Muscle of leg (tissue), 11 donors: ENCODE results near the gene COMMD3. TPM values are rescaled to one million over a fixed set of nuclear protein-coding genes. Genes with fewer than 3 reads are reported as not detected.
A peak's percentile ranks its signal among the peaks of the same experiment; 100 is the strongest.

Experiments used
- DNase-seq: peaks from one replicate; pipeline ENCODE4 v3.0.0; 2013
- H3K27ac ChIP-seq: one replicate; pipeline ENCODE4 v1.5.1; 2013; ENCODE audit warnings: mild to moderate bottlenecking, low read length, control low read depth
- H3K27me3 ChIP-seq: one replicate; pipeline ENCODE4 v1.6.1; 2013; ENCODE audit warnings: low read length; ENCODE audit not compliant: control insufficient read depth, insufficient read depth
- H3K36me3 ChIP-seq: one replicate; pipeline ENCODE4 v1.6.1; 2013; ENCODE audit warnings: low read length; ENCODE audit not compliant: control insufficient read depth, insufficient read depth
- H3K4me1 ChIP-seq: one replicate; pipeline ENCODE4 v1.6.1; 2013; ENCODE audit warnings: low read length; ENCODE audit not compliant: control insufficient read depth, insufficient read depth
- H3K4me3 ChIP-seq: one replicate; pipeline ENCODE4 v1.5.1; 2013; ENCODE audit warnings: low read length, control low read depth
- H3K9me3 ChIP-seq: replicated peaks from 2 replicates; pipeline ENCODE4 v1.6.1; 2013; ENCODE audit warnings: low read depth, low read length; ENCODE audit not compliant: control insufficient read depth
- WGBS: methylation state at CpG from one replicate; pipeline ENCODE4 v1.1.5; 2013; ENCODE audit warnings: missing lambda C conversion rate; ENCODE audit not compliant: insufficient coverage; 5-methylcytosine and 5-hydroxymethylcytosine counted together
- polyA plus RNA-seq, 8 donors: library from polyadenylated mRNA; unstranded; fragments of 120-200 nt; gene quantifications; one replicate each; pipeline versions ENCODE4 v1.2.1 to v1.2.3, GENCODE V29; 2013; ENCODE audit warnings: inconsistent platforms in 1 of 8, low replicate concordance in 1 of 8; ENCODE audit not compliant: insufficient read length in 8 of 8, insufficient read depth in 1 of 8
- total RNA-seq: library from RNA; stranded (reverse); fragments of 120-200 nt; gene quantifications from one replicate; pipeline ENCODE4 v1.2.4, GENCODE V29; 2013

Gene COMMD3
- total and polyA plus RNA-seq, 9 donors, result 54.8 to 73.3 (median 66.0) TPM

DNA sequence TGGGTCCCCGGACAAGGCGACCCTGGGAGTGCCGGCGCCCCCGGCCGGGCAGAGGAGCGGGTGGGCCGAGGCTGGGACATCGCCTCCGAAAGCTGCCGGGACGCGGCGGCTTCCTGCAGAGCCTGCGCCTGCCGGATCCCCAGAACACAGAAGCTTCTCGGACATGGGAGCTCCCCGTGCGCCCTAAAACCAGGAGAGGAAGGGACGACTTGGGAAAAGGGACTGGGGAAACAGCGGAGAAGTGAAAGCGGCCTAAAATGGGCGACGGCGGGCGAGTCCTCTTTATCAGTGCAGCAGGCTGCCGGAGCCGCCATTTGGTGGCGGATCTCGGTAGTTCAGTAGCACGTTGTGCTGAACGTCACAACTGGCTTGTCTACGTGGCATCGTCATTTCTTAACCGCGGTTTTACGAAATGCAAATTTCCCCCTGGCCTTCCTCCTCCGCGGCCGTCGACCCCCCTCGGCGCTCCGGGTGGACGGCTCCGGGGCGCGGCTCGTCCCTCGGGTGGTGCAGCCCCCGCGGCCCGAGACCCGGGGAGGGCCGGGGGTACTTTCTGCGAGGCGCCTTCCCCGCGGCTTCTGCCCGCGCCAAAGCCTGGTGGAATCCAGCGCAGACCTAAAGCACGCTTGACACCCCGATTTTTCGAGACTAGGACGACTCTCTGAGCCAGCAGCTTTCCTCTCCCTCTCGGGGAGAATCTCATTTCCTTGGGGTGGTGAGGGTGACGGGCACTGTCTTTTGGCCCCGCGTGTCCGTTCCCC lies 19.2 kb downstream of the COMMD3 start:
- Histone ChIP-seq H3K27me3 (peaks cover 47% of the 10 kb centered on the region), H3K27ac (no peak overlapping the region), H3K4me3 (peak overlapping the region; percentile 56)

DNA sequence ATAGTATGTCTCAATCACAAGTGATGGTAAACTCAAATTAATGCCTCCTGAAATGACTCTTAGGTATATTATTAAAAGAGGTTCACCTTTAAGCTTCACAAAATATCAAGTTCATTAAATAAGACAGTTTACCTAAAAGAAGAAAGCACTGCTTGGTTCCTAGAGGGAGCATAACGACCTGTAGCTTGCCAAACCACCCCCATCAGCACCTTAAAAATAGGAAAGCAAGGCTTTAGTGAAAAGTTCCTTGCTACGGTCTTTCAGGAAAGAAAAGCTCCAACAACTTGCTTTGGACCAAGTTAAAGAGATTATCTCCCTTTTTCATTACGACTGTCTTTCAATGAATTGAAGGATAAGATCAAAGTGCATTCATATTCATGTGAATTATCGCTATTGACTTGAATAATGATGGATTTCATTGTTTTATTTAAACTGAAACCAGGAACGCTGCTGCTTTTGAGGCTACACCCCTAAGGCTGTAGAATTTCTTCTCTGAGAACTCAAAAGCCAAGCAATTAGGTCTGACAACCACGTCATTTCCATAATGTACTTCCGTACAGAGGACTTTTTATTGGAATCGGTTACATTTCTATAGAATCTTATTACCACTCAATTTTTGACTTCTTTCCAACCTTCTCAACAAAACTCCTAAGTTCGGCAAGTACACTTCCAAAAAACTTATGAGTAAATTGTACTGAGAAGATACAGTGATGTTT lies 22.2 kb downstream of the COMMD3 start:
- no CpG with 5 or more reads among the region's 9 CpGs for WGBS
- Histone ChIP-seq H3K4me1 (peaks cover 32% of the 10 kb centered on the region), H3K9me3 (peaks cover 2% of the 10 kb centered on the region), H3K36me3 (no peaks in the 10 kb centered on the region), H3K27me3 (peaks cover 59% of the 10 kb centered on the region), H3K27ac (no peak overlapping the region), H3K4me3 (no peak overlapping the region)
- peak; percentile 24 for DNase-seq

More for the DNA sequence above, 19.2 kb downstream of the COMMD3 start:
- DNase-seq, result peak; percentile 82
- WGBS, result 1% methylated on average over 61 of the region's 71 CpGs
- peaks cover 27% of the 10 kb centered on the region for H3K4me1 ChIP-seq
- no peaks in the 10 kb centered on the region for H3K36me3 ChIP-seq
- peaks cover 2% of the 10 kb centered on the region for H3K9me3 ChIP-seq

DNA sequence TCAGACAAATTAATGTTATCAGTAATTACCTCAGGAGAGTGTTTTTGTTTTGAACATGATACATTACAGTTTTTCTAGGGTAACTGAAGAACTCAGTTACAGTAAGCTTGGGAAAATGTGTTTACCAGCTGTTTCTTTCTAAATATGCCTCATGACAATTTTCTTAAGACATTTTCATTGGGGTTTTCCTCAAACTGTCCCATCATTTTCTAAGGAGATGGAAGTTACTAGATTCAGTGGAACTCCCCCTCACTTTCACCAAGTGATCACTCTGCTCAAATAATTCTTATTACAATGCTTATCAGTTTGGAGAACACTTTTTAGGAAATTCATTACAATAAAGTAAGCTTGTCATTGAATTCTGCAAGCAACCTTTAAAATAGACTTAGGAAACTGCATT lies 22.7 kb downstream of the COMMD3 start:
- peaks cover 56% of the 10 kb centered on the region for H3K27me3 ChIP-seq
- H3K9me3 ChIP-seq, result no peaks in the 10 kb centered on the region
- no peaks in the 10 kb centered on the region for H3K36me3 ChIP-seq
- H3K27ac ChIP-seq, result no peak overlapping the region
- no peak overlapping the region for H3K4me3 ChIP-seq
- peak; percentile 13 for DNase-seq
- H3K4me1 ChIP-seq, result peaks cover 32% of the 10 kb centered on the region

DNA sequence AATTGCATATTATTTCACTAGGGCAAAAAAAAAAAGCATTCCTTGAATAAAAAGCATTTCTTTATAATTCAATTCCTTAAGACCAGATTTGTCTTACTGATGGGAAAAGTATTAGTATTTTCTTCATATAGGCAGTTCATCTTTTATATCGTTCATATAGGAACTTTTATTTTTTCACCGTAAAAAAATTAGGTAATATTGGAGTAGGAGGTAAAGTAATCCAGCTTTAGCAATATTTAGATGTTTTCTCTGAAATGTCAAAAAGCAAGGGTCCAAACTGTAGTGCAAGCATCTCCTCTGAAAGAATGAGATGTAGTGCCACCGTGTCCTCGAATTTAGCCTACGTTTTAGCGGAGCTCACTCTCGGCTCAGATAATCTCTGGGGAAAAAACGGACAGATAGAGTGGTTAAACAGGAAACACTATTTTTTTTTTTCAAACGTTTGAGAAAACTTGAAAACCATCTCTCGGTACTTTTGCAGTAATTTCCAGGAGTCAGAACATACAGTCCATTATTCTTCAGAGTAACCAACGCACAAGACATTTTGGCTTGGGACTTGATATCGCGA lies 23.7 kb downstream of the COMMD3 start:
- Histone ChIP-seq H3K36me3 (no peaks in the 10 kb centered on the region), H3K4me1 (peaks cover 25% of the 10 kb centered on the region), H3K9me3 (no peaks in the 10 kb centered on the region), H3K4me3 (peak overlapping the region; percentile 82), H3K27me3 (peaks cover 54% of the 10 kb centered on the region), H3K27ac (peak overlapping the region; percentile 94)
- WGBS, result 0% methylated on average over 3 of the region's 13 CpGs
- DNase-seq, result no peak

DNA sequence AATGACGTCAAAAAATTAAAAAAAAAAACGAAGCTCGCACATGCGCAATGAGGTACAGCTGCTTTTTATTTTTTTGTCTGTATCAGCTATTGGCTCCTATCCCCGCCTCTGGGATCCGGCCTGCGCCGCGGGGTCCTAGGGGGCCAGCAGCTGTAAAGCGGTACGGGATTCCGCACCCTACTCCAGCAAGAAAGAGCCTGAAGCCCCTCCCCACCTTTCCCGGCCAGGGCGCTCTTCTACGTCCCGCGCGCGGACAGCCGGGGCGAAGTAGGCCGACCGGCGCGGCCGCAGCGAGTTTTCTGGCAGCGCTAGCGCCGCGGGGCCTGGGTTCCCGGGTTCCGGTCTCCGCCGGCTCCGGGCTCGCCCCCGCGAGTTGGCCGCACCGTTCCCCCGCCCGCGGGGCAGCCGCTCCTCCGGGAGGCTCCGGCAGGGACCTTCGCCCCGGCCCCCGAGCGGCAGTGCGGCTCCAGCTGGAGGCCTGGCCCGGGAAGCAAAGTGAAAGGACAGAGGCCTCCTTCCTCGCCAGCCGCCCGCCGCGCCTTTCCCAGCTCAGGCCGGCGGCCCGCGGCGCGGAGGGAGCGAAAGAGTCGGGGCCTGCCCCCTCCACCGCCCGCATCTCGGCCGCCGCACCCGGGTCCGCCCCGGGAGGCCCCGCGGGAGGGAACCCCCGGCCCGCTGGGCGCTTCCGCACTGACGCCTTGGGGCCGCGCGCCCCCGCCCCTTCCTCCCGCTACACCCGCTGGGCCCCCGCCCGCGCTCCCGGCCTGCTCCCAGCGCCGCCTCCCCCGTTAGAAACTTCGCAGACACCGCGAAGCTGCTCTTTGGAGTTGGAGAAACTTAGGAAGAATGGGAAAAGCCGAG lies 24.4 kb downstream of the COMMD3 start:
- Histone ChIP-seq H3K27ac (peak overlapping the region; percentile 94), H3K27me3 (peaks cover 54% of the 10 kb centered on the region), H3K4me3 (peak overlapping the region; percentile 82), H3K4me1 (peaks cover 26% of the 10 kb centered on the region), H3K36me3 (no peaks in the 10 kb centered on the region), H3K9me3 (no peaks in the 10 kb centered on the region)
- under 1% methylated on average over 89 of the region's 98 CpGs for WGBS
- peak; percentile 88 for DNase-seq

DNA sequence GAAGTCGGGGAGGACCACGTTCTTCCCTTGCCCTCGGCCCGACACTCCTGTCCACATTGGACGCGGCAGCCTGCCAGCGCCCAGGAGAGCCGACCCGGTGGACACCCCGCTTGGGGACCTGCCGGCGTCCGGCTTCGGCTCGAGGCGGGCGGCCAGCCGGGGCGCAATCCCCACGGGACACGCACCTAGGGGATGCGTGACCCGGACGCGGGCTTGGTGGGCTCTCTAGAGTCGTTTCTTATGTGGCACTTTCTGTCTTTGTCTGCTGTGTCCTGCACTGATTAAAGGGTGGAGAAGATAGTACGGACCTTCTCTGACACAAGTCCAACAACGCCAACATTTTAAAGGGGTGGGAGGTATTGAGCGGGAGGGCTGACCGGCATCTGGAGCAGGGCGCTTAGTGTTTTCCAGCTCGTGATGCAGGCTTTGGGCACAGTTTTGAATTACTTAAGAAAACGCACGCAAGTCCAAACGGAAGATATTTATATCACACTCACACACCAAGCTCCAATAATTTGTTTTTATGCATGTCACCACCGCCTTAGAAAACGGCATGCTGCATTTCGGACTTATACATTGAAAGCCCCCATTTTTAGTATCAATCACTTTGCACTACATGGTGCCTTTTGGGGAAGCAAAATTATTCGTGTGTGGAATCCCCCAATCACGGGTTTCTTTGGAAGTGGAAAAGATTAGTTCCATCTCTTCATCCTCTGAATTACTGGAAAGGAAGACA lies 25.2 kb downstream of the COMMD3 start:
- Histone ChIP-seq H3K4me1 (peaks cover 22% of the 10 kb centered on the region), H3K27ac (peak overlapping the region; percentile 40), H3K27me3 (peaks cover 53% of the 10 kb centered on the region), H3K36me3 (no peaks in the 10 kb centered on the region), H3K4me3 (peak overlapping the region; percentile 82), H3K9me3 (no peaks in the 10 kb centered on the region)
- peak; percentile 62 for DNase-seq
- WGBS, result 3% methylated on average over 29 of the region's 40 CpGs

DNA sequence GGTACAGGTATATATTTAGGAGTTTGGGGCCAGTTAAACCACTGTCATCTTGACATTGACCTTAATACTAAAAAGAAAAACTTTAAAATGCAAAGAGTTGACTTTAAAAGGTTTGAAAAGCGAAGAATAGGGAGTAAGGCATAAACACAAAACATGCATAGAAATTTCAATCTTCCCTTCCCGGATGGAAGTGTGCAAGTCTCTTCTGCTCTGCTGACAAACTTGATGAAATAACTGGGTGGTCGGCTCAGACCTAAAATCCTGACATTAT lies 25.7 kb downstream of the COMMD3 start:
- Histone ChIP-seq H3K4me3 (no peak overlapping the region), H3K36me3 (no peaks in the 10 kb centered on the region), H3K9me3 (no peaks in the 10 kb centered on the region), H3K4me1 (peaks cover 17% of the 10 kb centered on the region), H3K27me3 (peaks cover 48% of the 10 kb centered on the region), H3K27ac (no peak overlapping the region)
- DNase-seq, result peak; percentile 20
- WGBS, result no CpG with 5 or more reads among the region's 3 CpGs

DNA sequence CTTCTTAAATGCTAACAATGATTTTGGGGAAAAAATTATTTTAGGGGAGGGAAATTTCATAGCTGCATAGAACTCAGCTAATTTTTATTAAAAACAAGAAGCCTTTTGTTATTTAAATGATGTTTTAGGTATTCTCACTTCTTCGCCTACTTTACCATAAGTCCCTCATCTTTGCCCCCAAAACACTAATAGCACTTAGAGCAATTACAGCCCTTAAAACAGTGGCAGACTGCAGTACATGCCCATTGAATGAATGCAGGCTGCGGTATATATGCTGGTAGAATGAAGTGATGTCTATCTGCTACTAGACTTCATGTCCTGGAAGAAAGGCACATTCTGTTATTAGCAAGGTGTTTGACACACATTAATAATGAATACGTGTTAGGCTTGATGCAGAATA lies 26.2 kb downstream of the COMMD3 start:
- no peak overlapping the region for H3K4me3 ChIP-seq
- H3K4me1 ChIP-seq, result peaks cover 15% of the 10 kb centered on the region
- WGBS, result no CpG with 5 or more reads among the region's 3 CpGs
- no peaks in the 10 kb centered on the region for H3K9me3 ChIP-seq
- no peak overlapping the region for H3K27ac ChIP-seq
- H3K27me3 ChIP-seq, result peaks cover 44% of the 10 kb centered on the region
- DNase-seq, result peak; percentile 16
- H3K36me3 ChIP-seq, result no peaks in the 10 kb centered on the region

DNA sequence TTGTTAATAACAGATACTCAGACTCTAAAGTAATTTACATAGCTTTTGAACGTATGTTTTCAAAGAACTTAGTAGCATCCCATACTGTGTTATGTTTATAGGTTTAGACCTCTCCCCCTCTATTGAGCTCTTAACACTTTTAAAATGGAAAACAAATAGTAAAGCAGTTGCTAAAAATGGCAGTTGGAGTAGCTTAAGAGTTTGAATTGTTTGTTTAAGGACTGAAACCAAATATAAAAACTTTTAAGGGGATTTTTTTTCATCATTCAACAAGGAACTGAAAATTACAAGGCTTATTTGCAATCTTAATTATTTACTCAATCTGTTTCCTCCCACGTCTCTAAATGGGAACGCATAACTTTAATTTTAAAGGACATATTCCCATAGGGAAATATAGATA lies 27.5 kb downstream of the COMMD3 start:
- Histone ChIP-seq H3K36me3 (no peaks in the 10 kb centered on the region), H3K27me3 (peaks cover 45% of the 10 kb centered on the region), H3K27ac (no peak overlapping the region), H3K4me3 (no peak overlapping the region), H3K4me1 (peaks cover 15% of the 10 kb centered on the region), H3K9me3 (no peaks in the 10 kb centered on the region)
- no CpG with 5 or more reads among the region's 3 CpGs for whole genome bisulfite sequencing
- peak; percentile 10 for DNase-seq
